ENCODE results near the gene XG.
"Not testable (repeated sequence)": the region's sequence is repeated elsewhere in the genome, so short reads cannot be mapped to it uniquely, and the experiment has no call there.

Gene XG

GRCh38 chrX:2735270-2735669, 16.6 kb upstream of the XG start:
- no peak for DNase-seq

- DNase-seq: no peak
Measured at GRCh38 chrX:2740672-2741071, 11.2 kb upstream of the XG start.

GRCh38 chrX:2741386-2741785, 10.5 kb upstream of the XG start:
- DNase-seq: no peak

GRCh38 chrX:2746250-2746649, 5.6 kb upstream of the XG start:
- DNase-seq: not testable (repeated sequence)

GRCh38 chrX:2748171-2748814, 3.5 kb upstream of the XG start:
- no peak for DNase-seq

- DNase-seq: no peak
Measured at GRCh38 chrX:2748815-2749188, 3.0 kb upstream of the XG start.

GRCh38 chrX:2751291-2751690, 549 bp upstream of the XG start:
- DNase-seq: no peak

- not testable (repeated sequence) for DNase-seq
Measured at GRCh38 chrX:2752441-2752840, 601 bp downstream of the XG start.

GRCh38 chrX:2755163-2755715, 3.4 kb downstream of the XG start:
- DNase-seq: not testable (repeated sequence)

GRCh38 chrX:2756548-2756947, 4.7 kb downstream of the XG start:
- no peak for DNase-seq

- DNase-seq: no peak
Measured at GRCh38 chrX:2761246-2761645, 9.4 kb downstream of the XG start.

- DNase-seq: not testable (repeated sequence)
Measured at GRCh38 chrX:2762671-2763070, 10.8 kb downstream of the XG start.

- not testable (repeated sequence) for DNase-seq
Measured at GRCh38 chrX:2764766-2765548, 13.1 kb downstream of the XG start.

- no peak for DNase-seq
Measured at GRCh38 chrX:2765549-2765830, 13.7 kb downstream of the XG start.

- no peak for DNase-seq
Measured at GRCh38 chrX:2766906-2767305, 15.1 kb downstream of the XG start.

- DNase-seq: no peak
Measured at GRCh38 chrX:2767631-2768455, 16.0 kb downstream of the XG start.

- DNase-seq: no peak
Measured at GRCh38 chrX:2769615-2770014, 17.8 kb downstream of the XG start.

- not testable (repeated sequence) for DNase-seq
Measured at GRCh38 chrX:2773166-2774055, 21.6 kb downstream of the XG start.

GRCh38 chrX:2774057-2774456, 22.2 kb downstream of the XG start:
- no peak for DNase-seq

GRCh38 chrX:2774776-2775175, 22.9 kb downstream of the XG start:
- DNase-seq: no peak

GRCh38 chrX:2780472-2781225, 28.8 kb downstream of the XG start:
- DNase-seq: not testable (repeated sequence)

GRCh38 chrX:2781226-2781571, 29.4 kb downstream of the XG start:
- DNase-seq: no peak
